GM12865 (cell line): ENCODE data around the gene MLLT6.

Experiments used
- DNase-seq: peaks from one replicate; pipeline ENCODE4 v3.0.0; 2010; ENCODE audit warnings: low read depth
- H3K4me3 ChIP-seq: 2 replicates; pipeline ENCODE4 v1.5.1; 2011; ENCODE audit warnings: mild to moderate bottlenecking, low read depth, low read length, control low read depth
- TF ChIP-seq, protein P1 (sequence below): IDR thresholded peaks from 2 replicates; pipeline ENCODE4 v1.5.1; 2011; ENCODE audit warnings: low read length, control low read depth, low read depth, inconsistent platforms; ENCODE audit not compliant: insufficient read depth; ENCODE audit errors: missing control alignments

Gene MLLT6

GRCh38 chr17:38715216-38715943 is 10.3 kb downstream of the MLLT6 start:
- no peak overlapping the region for H3K4me3 ChIP-seq
- no peak for DNase-seq
- TF ChIP-seq, protein P1, sequence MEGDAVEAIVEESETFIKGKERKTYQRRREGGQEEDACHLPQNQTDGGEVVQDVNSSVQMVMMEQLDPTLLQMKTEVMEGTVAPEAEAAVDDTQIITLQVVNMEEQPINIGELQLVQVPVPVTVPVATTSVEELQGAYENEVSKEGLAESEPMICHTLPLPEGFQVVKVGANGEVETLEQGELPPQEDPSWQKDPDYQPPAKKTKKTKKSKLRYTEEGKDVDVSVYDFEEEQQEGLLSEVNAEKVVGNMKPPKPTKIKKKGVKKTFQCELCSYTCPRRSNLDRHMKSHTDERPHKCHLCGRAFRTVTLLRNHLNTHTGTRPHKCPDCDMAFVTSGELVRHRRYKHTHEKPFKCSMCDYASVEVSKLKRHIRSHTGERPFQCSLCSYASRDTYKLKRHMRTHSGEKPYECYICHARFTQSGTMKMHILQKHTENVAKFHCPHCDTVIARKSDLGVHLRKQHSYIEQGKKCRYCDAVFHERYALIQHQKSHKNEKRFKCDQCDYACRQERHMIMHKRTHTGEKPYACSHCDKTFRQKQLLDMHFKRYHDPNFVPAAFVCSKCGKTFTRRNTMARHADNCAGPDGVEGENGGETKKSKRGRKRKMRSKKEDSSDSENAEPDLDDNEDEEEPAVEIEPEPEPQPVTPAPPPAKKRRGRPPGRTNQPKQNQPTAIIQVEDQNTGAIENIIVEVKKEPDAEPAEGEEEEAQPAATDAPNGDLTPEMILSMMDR, result no peak

GRCh38 chr17:38716368-38717005 is 11.4 kb downstream of the MLLT6 start:
- no peak for DNase-seq
- no peak overlapping the region for H3K4me3 ChIP-seq
- TF ChIP-seq, protein P1, result no peak

GRCh38 chr17:38717139-38717745 is 12.2 kb downstream of the MLLT6 start:
- TF ChIP-seq, protein P1, result no peak
- no peak overlapping the region for H3K4me3 ChIP-seq
- DNase-seq, result no peak

GRCh38 chr17:38719289-38719942 is 14.3 kb downstream of the MLLT6 start:
- TF ChIP-seq, protein P1, result no peak
- DNase-seq, result no peak

GRCh38 chr17:38719943-38720641 is 15.0 kb downstream of the MLLT6 start:
- no peak overlapping the region for H3K4me3 ChIP-seq
- DNase-seq, result no peak
- TF ChIP-seq, protein P1, result no peak

More at GRCh38 chr17:38719289-38719942, 14.3 kb downstream of the MLLT6 start:
- H3K4me3 ChIP-seq, result no peak overlapping the region

DNA sequence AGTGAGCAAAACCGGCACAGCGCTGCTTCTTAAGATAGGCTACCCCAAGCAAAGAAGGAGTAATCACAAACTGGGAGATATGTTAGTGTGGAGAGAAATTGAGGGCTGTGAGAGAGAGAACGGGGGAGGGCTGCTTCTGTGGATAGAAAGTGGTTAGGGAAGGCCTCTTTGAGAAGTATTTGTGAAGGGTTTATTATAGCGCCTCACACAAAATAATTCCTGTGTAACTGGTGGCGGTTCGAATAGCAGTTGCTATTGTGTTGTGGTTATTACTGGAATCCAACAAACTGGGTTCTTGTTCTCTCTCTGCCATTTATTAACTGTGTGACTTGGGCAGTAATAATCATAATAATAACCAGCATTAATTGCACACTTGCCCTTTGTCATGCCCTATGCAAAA is 15.9 kb downstream of the MLLT6 start:
- no peak for DNase-seq
- TF ChIP-seq, protein P1, result no peak
- no peak overlapping the region for H3K4me3 ChIP-seq
